Mesodermal cell (in vitro differentiated cells): ENCODE results near the gene SPATA46.
A peak's percentile ranks its signal among the peaks of the same experiment; 100 is the strongest.

Experiments used
- H3K27ac ChIP-seq: 2 replicates; pipeline ENCODE4 v1.7.0; 2013; ENCODE audit warnings: mild to moderate bottlenecking, low read depth, low read length, moderate library complexity; ENCODE audit not compliant: severe bottlenecking
- H3K36me3 ChIP-seq: 2 replicates; pipeline ENCODE4 v1.7.1; 2013; ENCODE audit warnings: mild to moderate bottlenecking, low read length, moderate library complexity; ENCODE audit not compliant: control insufficient read depth, insufficient read depth
- H3K4me1 ChIP-seq: one replicate; pipeline ENCODE4 v1.7.1; 2013; ENCODE audit warnings: mild to moderate bottlenecking, low read length; ENCODE audit not compliant: insufficient read depth, control insufficient read depth, poor library complexity, severe bottlenecking
- H3K4me3 ChIP-seq: 2 replicates; pipeline ENCODE4 v1.7.0; 2013; ENCODE audit warnings: low read length, control low read depth, mild to moderate bottlenecking; ENCODE audit not compliant: insufficient read depth, poor library complexity, severe bottlenecking; ENCODE audit errors: extremely low read depth
- H3K9me3 ChIP-seq: 2 replicates; pipeline ENCODE4 v1.7.1; 2013; ENCODE audit warnings: mild to moderate bottlenecking, low read length, moderate library complexity; ENCODE audit not compliant: control insufficient read depth
- WGBS, 2 experiments: methylation state at CpG; one replicate each; pipeline ENCODE4 v1.1.5; 2013; ENCODE audit warnings: missing lambda C conversion rate in 2 of 2; ENCODE audit not compliant: insufficient coverage in 2 of 2; 5-methylcytosine and 5-hydroxymethylcytosine counted together

The SPATA46 gene

DNA sequence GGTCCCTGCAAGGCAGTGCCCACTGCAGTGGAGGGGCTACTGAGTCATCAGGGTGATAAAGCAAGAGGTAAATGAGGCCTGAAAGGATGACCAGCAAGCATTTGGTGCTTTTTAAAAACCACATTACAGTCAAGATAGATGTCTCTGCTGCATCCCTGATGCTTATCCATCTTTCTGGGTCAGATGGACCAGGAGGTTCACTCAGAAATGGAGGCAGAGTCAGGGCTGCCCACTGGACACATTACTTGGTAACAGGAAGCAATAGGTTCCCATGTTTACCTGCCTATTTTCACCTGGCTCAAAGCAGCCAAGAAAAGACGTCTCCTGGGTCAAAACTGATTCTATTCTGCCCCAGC, 3.6 kb downstream of the SPATA46 start:
- Histone ChIP-seq H3K9me3 (no peaks in the 10 kb centered on the region), H3K36me3 (no peaks in the 10 kb centered on the region), H3K27ac (no peak overlapping the region), H3K4me3 (no peak overlapping the region), H3K4me1 (peaks cover 20% of the 10 kb centered on the region)
- WGBS, 2 experiments = 88 to 90% methylated on average over 1 of the region's 1 CpG

DNA sequence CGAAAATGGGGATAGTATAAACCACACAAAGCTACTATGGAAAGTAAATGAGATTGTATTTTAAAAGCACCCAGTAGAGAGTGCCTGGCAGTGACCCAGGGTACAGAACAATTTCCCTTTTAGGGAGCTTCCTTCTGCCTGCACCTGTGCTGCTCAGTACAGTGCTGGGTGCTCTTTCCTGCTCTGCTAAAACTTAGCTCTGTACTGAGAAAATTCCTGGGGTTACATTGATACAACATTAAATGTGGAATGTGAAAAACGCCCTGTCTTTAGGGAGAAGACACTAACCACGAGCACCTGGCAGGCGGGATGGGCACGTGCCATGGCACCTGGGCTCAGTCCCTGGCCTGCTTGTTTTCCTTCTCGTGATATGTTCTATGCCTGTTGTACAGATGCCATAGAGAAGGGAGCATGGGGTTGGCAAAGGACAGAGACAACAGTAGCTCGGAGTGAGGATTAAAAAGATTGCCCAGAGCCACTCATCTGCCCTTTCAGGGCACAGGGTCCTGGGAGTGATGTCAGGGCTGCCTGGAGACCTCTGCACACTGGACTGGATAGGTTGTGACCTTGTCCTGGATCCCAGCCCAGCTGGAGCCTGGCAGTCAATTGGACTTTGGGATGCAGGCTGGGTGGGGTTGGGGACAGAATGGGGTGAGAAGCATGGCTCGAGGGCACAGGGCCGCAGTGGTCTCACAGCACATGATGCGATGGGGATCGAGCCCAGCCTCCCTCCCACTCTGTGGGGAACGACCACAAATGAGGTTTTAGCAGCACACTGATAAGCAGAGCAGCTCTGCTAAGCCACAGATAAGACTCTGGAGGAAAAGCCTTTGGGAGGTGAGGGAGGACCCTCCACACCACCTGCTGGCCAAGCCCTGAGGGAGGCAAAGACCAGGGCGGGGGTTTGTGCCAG, 4.2 kb downstream of the SPATA46 start:
- H3K4me1 ChIP-seq = peaks cover 22% of the 10 kb centered on the region
- H3K36me3 ChIP-seq = no peaks in the 10 kb centered on the region
- H3K4me3 ChIP-seq = no peak overlapping the region
- H3K9me3 ChIP-seq = no peaks in the 10 kb centered on the region
- no peak overlapping the region for H3K27ac ChIP-seq
- WGBS, 2 experiments = 82 to 92% methylated on average over 10 to 11 of the region's 13 CpGs

DNA sequence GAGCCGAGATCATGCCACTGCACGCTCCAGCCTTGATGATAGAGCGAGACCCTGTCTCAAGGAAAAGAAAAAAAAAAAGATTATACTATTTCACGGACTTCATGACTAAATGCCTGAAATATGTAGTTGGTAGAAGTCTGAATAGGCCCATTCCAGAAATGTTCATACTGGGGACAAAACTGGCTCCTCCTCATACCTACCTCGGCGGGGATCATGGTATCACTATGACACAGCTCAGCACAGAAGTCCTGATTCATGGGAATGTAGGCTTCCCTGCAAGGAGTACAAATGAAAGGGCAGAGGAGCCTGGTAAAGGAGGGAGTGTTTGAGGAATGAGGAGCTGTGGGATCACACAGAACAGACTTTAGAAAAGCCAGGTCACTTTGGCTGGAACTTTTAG, 5.0 kb downstream of the SPATA46 start:
- Histone ChIP-seq H3K4me3 (no peak overlapping the region), H3K36me3 (peaks cover 2% of the 10 kb centered on the region), H3K27ac (no peak overlapping the region), H3K4me1 (peaks cover 22% of the 10 kb centered on the region), H3K9me3 (no peaks in the 10 kb centered on the region)
- no CpG with 5 or more reads among the region's 6 CpGs for WGBS, 2 experiments

DNA sequence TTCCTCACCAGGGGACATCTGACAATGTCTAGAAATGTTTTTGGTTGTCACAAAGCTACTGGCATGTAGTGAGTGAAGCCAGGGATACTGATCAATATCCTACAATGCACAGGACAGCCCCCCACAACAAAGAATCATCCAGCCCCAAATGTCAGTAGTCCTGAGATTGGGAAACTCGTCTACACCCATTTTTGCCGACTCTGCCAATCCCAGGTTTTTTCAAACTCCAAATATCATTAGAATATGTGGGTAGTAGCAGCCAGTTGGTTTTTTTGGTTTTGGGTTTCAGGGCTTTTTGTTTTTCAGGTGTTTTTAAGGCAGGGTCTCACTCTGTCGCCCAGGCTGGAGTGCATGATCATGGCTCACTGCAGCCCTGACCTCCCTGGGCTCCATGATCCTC, 5.9 kb downstream of the SPATA46 start:
- Histone ChIP-seq H3K4me3 (no peak overlapping the region), H3K9me3 (no peaks in the 10 kb centered on the region), H3K4me1 (peaks cover 22% of the 10 kb centered on the region), H3K27ac (no peak overlapping the region), H3K36me3 (peaks cover 5% of the 10 kb centered on the region)
- no CpG with 5 or more reads among the region's 3 CpGs for WGBS, 2 experiments

DNA sequence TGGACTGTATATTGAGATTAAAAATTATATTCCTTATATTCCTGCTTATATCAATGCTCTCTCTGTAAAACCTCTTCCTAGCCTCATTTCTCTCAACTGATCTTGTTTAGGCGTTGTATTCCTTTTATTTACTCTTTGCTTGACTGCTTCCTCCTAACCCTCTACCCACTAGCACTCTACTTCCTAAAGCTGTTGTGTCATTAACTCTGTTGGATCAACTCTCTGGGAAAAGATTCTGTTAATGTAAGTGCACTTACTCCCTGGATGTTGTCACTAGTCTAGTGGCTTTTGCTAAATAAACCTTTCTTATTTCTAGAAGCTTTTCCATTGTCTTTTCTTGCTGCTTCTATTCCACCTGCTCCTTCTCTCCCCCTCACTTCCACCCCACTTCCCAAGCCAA, 6.5 kb downstream of the SPATA46 start:
- Histone ChIP-seq H3K9me3 (no peaks in the 10 kb centered on the region), H3K4me1 (peaks cover 22% of the 10 kb centered on the region), H3K4me3 (no peak overlapping the region), H3K36me3 (peaks cover 6% of the 10 kb centered on the region), H3K27ac (no peak overlapping the region)
- WGBS, 2 experiments = 100% methylated on average over 1 of the region's 1 CpG

DNA sequence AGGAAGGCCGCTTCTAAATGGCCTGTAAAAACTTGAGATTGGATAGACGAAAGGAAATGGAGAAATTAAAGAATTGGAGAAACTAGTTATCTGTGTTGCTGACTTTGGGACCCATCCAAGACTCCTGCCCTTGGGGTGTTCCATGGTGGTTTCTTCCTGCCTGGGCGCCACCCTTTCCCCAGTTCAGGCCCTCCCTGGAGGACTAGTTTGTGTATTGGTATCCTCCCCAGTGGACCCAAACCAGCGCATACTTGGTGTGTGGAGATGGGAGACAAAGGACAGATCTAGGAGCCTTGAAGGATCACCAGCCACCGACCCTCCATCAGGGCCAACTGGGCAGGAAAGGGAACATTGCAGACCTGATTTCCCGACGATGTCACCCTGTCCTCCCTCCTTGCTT, 7.1 kb downstream of the SPATA46 start:
- 93 to 94% methylated on average over 6 of the region's 7 CpGs for WGBS, 2 experiments
- Histone ChIP-seq H3K27ac (no peak overlapping the region), H3K9me3 (no peaks in the 10 kb centered on the region), H3K36me3 (peaks cover 6% of the 10 kb centered on the region), H3K4me3 (no peak overlapping the region), H3K4me1 (peaks cover 22% of the 10 kb centered on the region)

DNA sequence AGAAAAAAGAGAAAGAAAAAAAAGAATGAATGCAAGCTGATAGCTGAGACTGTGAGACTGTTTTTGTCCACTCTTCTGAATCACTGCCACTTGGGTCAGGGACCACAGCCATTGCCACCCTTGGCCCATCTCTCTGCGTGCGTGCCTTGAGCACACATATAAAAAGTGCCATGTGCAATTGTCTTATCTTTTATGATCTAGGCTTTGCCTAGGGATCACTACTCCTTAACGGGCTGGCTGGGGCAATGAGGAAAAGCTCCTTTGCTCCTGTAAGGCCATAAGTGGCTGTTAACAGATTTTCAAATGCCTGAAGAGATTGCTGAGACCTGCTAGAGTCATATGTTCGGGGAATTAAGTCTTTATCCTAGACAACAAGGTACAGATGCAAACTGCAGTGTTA, 8.2 kb downstream of the SPATA46 start:
- WGBS, 2 experiments = 63 to 73% methylated on average over 4 of the region's 4 CpGs
- H3K36me3 ChIP-seq = peaks cover 6% of the 10 kb centered on the region

DNA sequence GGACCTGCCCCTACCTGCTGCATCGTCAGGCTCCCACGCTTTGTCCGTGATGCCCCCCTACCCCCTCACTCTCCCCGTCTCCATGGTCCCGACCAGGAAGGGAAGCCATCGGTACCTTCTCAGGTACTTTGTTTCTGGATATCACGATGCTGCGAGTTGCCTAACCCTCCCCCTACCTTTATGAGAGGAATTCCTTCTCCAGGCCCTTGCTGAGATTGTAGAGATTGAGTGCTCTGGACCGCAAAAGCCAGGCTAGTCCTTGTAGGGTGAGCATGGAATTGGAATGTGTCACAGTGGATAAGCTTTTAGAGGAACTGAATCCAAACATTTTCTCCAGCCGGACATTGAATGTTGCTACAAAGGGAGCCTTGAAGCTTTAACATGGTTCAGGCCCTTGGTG, 8.9 kb downstream of the SPATA46 start:
- Histone ChIP-seq H3K36me3 (peaks cover 6% of the 10 kb centered on the region), H3K27ac (peak overlapping the region; percentile 23), H3K4me3 (no peak overlapping the region), H3K9me3 (no peaks in the 10 kb centered on the region), H3K4me1 (peaks cover 10% of the 10 kb centered on the region)
- WGBS, 2 experiments = 89 to 92% methylated on average over 7 to 8 of the region's 10 CpGs

More for the DNA sequence above, 8.2 kb downstream of the SPATA46 start:
- Histone ChIP-seq H3K27ac (peak overlapping the region; percentile 23), H3K4me1 (peaks cover 13% of the 10 kb centered on the region), H3K9me3 (no peaks in the 10 kb centered on the region), H3K4me3 (no peak overlapping the region)

DNA sequence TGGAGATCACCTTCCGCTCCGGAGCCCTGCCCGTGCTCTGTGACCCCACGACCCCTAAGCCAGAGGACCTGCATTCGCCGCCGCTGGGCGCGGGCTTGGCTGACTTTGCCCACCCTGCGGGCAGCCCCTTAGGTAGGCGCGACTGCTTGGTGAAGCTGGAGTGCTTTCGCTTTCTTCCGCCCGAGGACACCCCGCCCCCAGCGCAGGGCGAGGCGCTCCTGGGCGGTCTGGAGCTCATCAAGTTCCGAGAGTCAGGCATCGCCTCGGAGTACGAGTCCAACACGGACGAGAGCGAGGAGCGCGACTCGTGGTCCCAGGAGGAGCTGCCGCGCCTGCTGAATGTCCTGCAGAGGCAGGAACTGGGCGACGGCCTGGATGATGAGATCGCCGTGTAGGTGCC, 9.6 kb downstream of the SPATA46 start:
- 98% methylated on average over 26 to 36 of the region's 36 CpGs for WGBS, 2 experiments
- H3K9me3 ChIP-seq = no peaks in the 10 kb centered on the region
- peaks cover 6% of the 10 kb centered on the region for H3K36me3 ChIP-seq
- H3K4me3 ChIP-seq = no peak overlapping the region
- H3K27ac ChIP-seq = no peak overlapping the region
- H3K4me1 ChIP-seq = peaks cover 10% of the 10 kb centered on the region

DNA sequence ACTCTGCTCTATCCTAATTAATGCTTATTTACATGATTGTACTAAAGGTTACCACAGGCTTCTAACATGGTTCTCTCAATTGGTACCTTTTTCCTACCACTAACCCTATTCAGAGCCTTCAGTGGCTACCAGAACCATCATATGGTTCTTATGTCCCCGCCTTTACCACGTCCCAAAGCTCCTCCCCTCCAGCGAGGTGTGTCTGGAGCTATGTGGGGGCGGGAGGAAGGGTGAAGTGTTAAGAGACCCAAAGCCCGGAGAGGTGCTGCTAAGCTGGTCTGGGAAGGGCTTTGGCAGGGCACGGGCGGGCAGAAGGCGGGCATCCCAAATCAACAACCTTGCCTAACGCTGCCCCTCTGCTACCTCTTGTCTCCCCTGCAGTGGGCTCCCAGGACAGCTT, 10.0 kb downstream of the SPATA46 start:
- H3K4me1 ChIP-seq = peaks cover 7% of the 10 kb centered on the region
- H3K4me3 ChIP-seq = no peak overlapping the region
- 91 to 100% methylated on average over 4 of the region's 9 CpGs for WGBS, 2 experiments
- H3K9me3 ChIP-seq = no peaks in the 10 kb centered on the region
- H3K36me3 ChIP-seq = peaks cover 6% of the 10 kb centered on the region
- no peak overlapping the region for H3K27ac ChIP-seq

DNA sequence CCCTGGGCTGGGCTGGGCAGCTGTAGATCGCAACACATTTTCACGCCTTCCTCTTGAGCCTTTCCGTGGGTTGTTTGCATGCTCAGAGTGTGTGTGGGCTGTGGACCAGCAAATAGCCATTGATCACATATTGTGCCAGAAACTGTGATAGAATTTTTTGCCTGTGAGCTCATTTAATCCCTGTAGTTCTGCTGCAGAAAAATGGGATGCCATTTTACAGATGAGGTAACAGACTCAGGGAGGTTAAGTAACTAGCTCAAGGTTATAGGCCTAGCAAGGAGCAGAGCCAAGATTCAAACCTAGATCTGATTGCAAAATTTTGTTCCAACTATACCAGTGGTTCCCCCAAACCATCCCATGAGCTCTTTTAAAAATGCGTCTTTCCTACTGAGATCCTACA, 10.5 kb downstream of the SPATA46 start:
- Histone ChIP-seq H3K4me3 (no peak overlapping the region), H3K9me3 (no peaks in the 10 kb centered on the region), H3K4me1 (peaks cover 4% of the 10 kb centered on the region), H3K36me3 (peaks cover 6% of the 10 kb centered on the region), H3K27ac (no peak overlapping the region)
- 50% methylated on average over 2 of the region's 4 CpGs; no CpG with 5 or more reads in 1 of the 2 experiments for WGBS, 2 experiments
